GM18858 (cell line): ENCODE data around the gene CENPX.

Experiments
- ATAC-seq: cut with Tn5 transposase; IDR thresholded peaks from one replicate; pipeline ENCODE4 v1.9.1; 2021; ENCODE audit not compliant: unreplicated experiment

The CENPX gene

GRCh38 chr17:82023447-82024241, 966 bp upstream of the CENPX start:
- peak; percentile 2 for ATAC-seq

- ATAC-seq: peak; percentile 75
Observed at GRCh38 chr17:82022981-82023446, 336 bp upstream of the CENPX start, which contains the start of gene LRRC45. LRRC45 (plus strand) TSS chr17:82023305; CDS start chr17:82023644, 339 bp downstream.

GRCh38 chr17:82021900-82022309, 773 bp downstream of the CENPX start:
- ATAC-seq: no peak

- no peak for ATAC-seq
Observed at GRCh38 chr17:82021107-82021899, 1.4 kb downstream of the CENPX start.

- ATAC-seq: no peak
Observed at GRCh38 chr17:82020572-82021106, 2.0 kb downstream of the CENPX start.

GRCh38 chr17:82019690-82020571, 2.7 kb downstream of the CENPX start:
- no peak for ATAC-seq

- ATAC-seq: no peak
Observed at GRCh38 chr17:82018989-82019689, 3.5 kb downstream of the CENPX start.

- no peak for ATAC-seq
Observed at GRCh38 chr17:82018152-82018988, 4.3 kb downstream of the CENPX start.

- no peak for ATAC-seq
Observed at GRCh38 chr17:82017612-82018151, 5.0 kb downstream of the CENPX start.

- ATAC-seq: no peak
Observed at GRCh38 chr17:82016875-82017459, 5.7 kb downstream of the CENPX start.

- ATAC-seq: no peak
Observed at GRCh38 chr17:82016061-82016874, 6.4 kb downstream of the CENPX start.

- no peak for ATAC-seq
Observed at GRCh38 chr17:82015311-82015971, 7.2 kb downstream of the CENPX start.

GRCh38 chr17:82014971-82015310, 7.7 kb downstream of the CENPX start:
- no peak for ATAC-seq

GRCh38 chr17:82014432-82014831, 8.2 kb downstream of the CENPX start:
- ATAC-seq: no peak

- ATAC-seq: no peak
Observed at GRCh38 chr17:82013772-82014321, 8.8 kb downstream of the CENPX start.

- no peak for ATAC-seq
Observed at GRCh38 chr17:82013341-82013740, 9.3 kb downstream of the CENPX start.
